Tibial nerve (tissue), 4 donors: ENCODE results near the gene ANO10. TPM values are rescaled to one million over a fixed set of nuclear protein-coding genes. Genes with fewer than 3 reads are reported as not detected.

Source experiments
- DNase-seq, 2 donors: peaks; one replicate each; pipeline ENCODE4 v3.0.0-alpha.2; 2019; ENCODE audit warnings: low spot score in 2 of 2
- H3K27ac ChIP-seq, 4 donors: fragments of 200-600 bp; sonication (generic) in 3 of 4; one replicate each; pipeline ENCODE4 v1.5.1; 2017 to 2019; ENCODE audit warnings: mild to moderate bottlenecking in 1 of 4
- H3K27me3 ChIP-seq, 2 donors: fragments of 200-600 bp; sonication (generic) in 1 of 2; one replicate each; pipeline versions ENCODE4 v1.5.1 to v1.6.0; 2017 to 2019
- H3K36me3 ChIP-seq, 3 donors: fragments of 200-600 bp; sonication (generic); one replicate each; pipeline ENCODE4 v1.5.1; 2018 to 2019
- H3K4me1 ChIP-seq, 4 donors: fragments of 200-600 bp; sonication (generic) in 3 of 4; one replicate each; pipeline ENCODE4 v1.5.1; 2017 to 2019
- H3K4me3 ChIP-seq, 4 donors: fragments of 200-600 bp; sonication (generic) in 3 of 4; one replicate each; pipeline ENCODE4 v1.5.1; 2017 to 2019; ENCODE audit warnings: mild to moderate bottlenecking in 1 of 4, moderate library complexity in 1 of 4
- H3K9me3 ChIP-seq, 4 donors: fragments of 200-600 bp; sonication (generic) in 3 of 4; one replicate each; pipeline ENCODE4 v1.5.1; 2017 to 2019
- CTCF ChIP-seq, 5 experiments: fragments of 200-600 bp in 3 of 5; fragments of 450-650 bp in 2 of 5; sonication (generic) in 3 of 5; IDR thresholded peaks; one replicate each; pipeline ENCODE4 v1.5.1; 2016 to 2019; ENCODE audit warnings: antibody characterized with exemption in 5 of 5, mild to moderate bottlenecking in 3 of 5, moderate library complexity in 2 of 5
- EP300 ChIP-seq, 2 donors: sonication (generic); formaldehyde crosslinking; IDR thresholded peaks; one replicate each; pipeline ENCODE4 v1.6.1; 2017; ENCODE audit warnings: antibody characterized with exemption in 2 of 2, mild to moderate bottlenecking in 1 of 2
- POLR2A ChIP-seq, 2 donors: fragments of 450-650 bp; IDR thresholded peaks; one replicate each; pipeline ENCODE4 v1.6.1; 2017; ENCODE audit warnings: antibody characterized with exemption in 2 of 2, mild to moderate bottlenecking in 2 of 2, moderate library complexity in 2 of 2
- WGBS, 2 donors: methylation state at CpG; one replicate each; pipeline ENCODE4 v1.1.5; 2018; 5-methylcytosine and 5-hydroxymethylcytosine counted together
- small RNA-seq: library from RNA; depleted of rRNA; stranded (forward); fragments of <200 nt; gene quantifications from one replicate; pipeline ENCODE3, GENCODE V24; 2016
- total RNA-seq, 4 donors: library from RNA; depleted of rRNA; stranded (reverse); fragments of >200 nt; gene quantifications; one replicate each; pipeline ENCODE4 v1.1.0, GENCODE V29; 2016

ANO10 gene
- total RNA-seq, 4 donors from 2014 or later = 19.4 to 28.8 (median 21.2) TPM

- TF ChIP-seq CTCF (IDR thresholded peaks at IDR 0.05) (no peak), POLR2A (IDR thresholded peaks at IDR 0.05) (no peak), EP300 (IDR thresholded peaks at IDR 0.05) (no peak)
- DNase-seq = no peak
- H3K4me1 ChIP-seq = peaks cover 0 to 39% (median 16%) of the 10 kb centered on the region in 4 donors
- H3K36me3 ChIP-seq = no peaks in the 10 kb centered on the region
- H3K27ac ChIP-seq = peak overlapping the region in 2 of 4 donors; percentile 30 to 62
- no peaks in the 10 kb centered on the region for H3K9me3 ChIP-seq
- H3K27me3 ChIP-seq = no peaks in the 10 kb centered on the region
- H3K4me3 ChIP-seq = no peak overlapping the region
- 86 to 93% methylated on average over 6 of the region's 6 CpGs for WGBS, 2 donors
These were observed 302.4 kb downstream of the ANO10 start for GRCh38 chr3:43319376-43319775.

GRCh38 chr3:43317461-43318316 is 304.1 kb downstream of the ANO10 start:
- peak overlapping the region; percentile 2 to 68 (median 46) for H3K27ac ChIP-seq
- peaks cover 0 to 39% (median 16%) of the 10 kb centered on the region in 4 donors for H3K4me1 ChIP-seq
- TF ChIP-seq POLR2A (IDR thresholded peaks at IDR 0.05) (no peak), EP300 (IDR thresholded peaks at IDR 0.05) (peak in 1 of 2 donors; percentile 66)
- no peaks in the 10 kb centered on the region for H3K27me3 ChIP-seq
- 47 to 49% methylated on average over 8 of the region's 8 CpGs for WGBS, 2 donors
- H3K36me3 ChIP-seq = no peaks in the 10 kb centered on the region
- no peak overlapping the region for H3K4me3 ChIP-seq
- no peaks in the 10 kb centered on the region for H3K9me3 ChIP-seq
- no peak for DNase-seq

- peaks cover 0 to 39% (median 16%) of the 10 kb centered on the region in 4 donors for H3K4me1 ChIP-seq
- no peaks in the 10 kb centered on the region for H3K9me3 ChIP-seq
- 50 to 63% methylated on average over 4 of the region's 4 CpGs for WGBS, 2 donors
- no peak overlapping the region for H3K4me3 ChIP-seq
- H3K27ac ChIP-seq = peak overlapping the region; percentile 2 to 68 (median 46)
- H3K27me3 ChIP-seq = no peaks in the 10 kb centered on the region
- no peaks in the 10 kb centered on the region for H3K36me3 ChIP-seq
- TF ChIP-seq EP300 (IDR thresholded peaks at IDR 0.05) = no peak
- TF ChIP-seq CTCF (IDR thresholded peaks at IDR 0.05) = no peak
- no peak for TF ChIP-seq POLR2A (IDR thresholded peaks at IDR 0.05)
- DNase-seq = no peak
These were observed 304.9 kb downstream of the ANO10 start for GRCh38 chr3:43316783-43317460.

Small RNAs within 50 kb of the gene (small RNA-seq; reads per million reads assigned to genes)
- not detected for gene RF00019

Other genes with a start within 250 kb of the ANO10 start
- 10 to 100 TPM; 21.6 to 29.7 (median 29.0) TPM for gene ABHD5, start 68.9 kb upstream of the ANO10 start, total RNA-seq